Left renal pelvis (tissue), 4 donors: ENCODE data around the gene BLOC1S1. TPM values are rescaled to one million over a fixed set of nuclear protein-coding genes. Genes with fewer than 3 reads are reported as not detected.
A peak's percentile ranks its signal among the peaks of the same experiment; 100 is the strongest.

Experiments
- DNase-seq, 4 donors: peaks; one replicate each; pipeline ENCODE4 v3.0.0-alpha.2; 2013; ENCODE audit warnings: low read depth in 4 of 4, low spot score in 3 of 4
- polyA plus RNA-seq, 4 donors: library from polyadenylated mRNA; unstranded; fragments of 120-200 nt; gene quantifications; one replicate each; pipeline ENCODE4 v1.2.1, GENCODE V29; 2013; ENCODE audit not compliant: insufficient read length in 4 of 4

BLOC1S1 gene
- polyA plus RNA-seq, 4 donors = 79.4 to 122 (median 114) TPM

GRCh38 chr12:55724226-55724939 lies 8.5 kb downstream of the BLOC1S1 start:
- no peak for DNase-seq

- no peak for DNase-seq
Measured at GRCh38 chr12:55724940-55725309, 9.1 kb downstream of the BLOC1S1 start.

DNA sequence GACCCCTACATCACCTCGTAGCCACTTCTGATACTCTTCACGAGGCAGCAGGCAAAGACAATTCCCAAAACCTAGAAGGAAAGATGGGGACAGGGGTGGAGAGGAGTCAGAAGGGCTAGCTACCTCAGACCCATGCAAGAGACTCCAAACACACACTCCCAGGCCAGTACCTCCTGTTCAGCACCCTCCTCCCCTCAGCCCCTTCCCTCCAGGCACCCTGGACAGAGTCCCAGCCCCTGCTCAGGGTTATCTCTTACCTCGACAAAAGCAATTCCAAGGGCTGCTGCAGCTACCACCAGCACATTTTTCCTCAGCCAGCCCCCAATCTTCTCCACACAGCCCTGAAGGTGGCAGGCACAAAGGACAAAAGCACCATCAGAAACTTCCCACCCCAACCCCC lies 9.7 kb downstream of the BLOC1S1 start:
- no peak for DNase-seq

- DNase-seq = no peak
Measured at GRCh38 chr12:55726971-55727370, 11.1 kb downstream of the BLOC1S1 start.

- no peak for DNase-seq
Measured at GRCh38 chr12:55727643-55728185, 11.9 kb downstream of the BLOC1S1 start.

DNA sequence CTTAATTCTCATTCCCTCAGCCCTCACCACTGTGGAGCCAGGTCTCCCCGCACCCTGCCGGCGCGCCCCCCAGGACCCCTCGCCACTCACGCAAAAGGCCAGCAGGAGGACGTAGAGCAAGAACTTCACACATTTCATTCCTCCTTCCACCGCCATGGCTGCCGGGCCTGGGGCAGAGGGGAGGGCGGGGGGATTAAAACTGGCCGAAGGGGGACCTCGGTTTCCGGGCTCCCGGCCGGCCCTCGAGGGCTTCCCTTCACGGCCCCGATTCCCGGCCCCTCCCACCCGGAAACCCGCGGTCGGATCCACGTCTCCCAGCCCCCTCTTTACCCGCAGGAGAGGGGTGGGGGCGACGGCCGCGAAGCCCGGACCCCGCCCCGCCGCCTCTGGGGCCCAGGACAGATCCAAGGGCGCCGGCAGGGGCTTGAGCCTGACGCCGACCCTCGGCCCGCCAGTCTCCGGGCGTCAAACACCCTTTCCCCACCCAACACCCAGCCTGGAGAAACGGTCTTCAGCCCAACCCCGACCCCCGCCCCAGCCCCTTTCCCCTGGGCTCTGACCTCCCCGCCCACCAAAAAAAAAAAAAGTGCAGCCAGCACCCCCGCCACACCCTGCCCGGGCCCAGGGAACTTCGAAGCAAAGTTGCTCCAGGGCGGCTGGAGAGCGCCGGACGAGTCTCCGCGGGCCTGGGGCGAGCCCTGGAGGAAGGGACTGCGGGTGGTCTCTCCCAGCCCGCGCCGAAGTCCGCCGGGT lies 12.5 kb downstream of the BLOC1S1 start:
- no peak for DNase-seq

DNA sequence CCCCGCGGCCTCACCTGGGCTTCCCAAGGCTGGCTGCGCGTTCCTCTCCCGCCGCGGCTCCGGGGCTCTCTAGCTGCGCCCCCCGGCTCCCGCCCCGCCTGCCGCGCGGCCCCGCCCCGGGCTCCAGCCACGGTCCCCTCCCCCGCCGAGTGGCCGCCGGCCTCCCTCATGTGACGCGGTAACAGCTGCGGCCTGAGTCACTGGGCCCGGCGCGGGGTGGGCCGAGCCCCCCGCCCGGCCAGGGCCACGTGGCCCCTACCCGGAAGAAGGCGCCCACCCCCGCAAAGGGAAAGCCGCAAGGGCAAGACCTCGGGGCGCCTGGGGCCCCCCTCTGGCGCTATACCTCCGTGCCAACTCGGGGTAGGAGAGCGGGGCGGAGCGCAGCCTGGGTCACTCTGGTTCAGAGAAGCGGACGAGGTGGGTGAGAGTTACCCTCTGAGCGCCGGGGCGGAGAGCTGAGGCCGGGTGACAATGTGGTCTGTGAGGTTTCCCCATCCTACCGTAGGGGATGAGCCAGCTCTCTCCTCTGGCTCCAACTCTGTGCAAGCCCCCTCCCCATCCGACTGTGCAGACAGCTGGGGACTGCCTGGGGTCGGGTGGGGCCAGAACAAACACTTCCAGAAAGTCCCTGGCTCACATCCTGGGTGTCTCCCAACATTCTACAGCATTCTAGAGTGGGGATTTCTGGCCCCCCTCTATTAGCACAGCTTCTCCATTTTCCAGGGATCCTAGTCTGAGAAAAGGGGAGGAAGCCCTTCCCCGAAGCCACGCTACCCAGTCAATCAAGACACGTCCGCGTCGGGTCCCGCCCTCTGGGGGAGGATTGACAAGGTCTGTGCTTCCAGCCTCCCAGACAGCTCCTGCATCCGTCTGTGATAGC lies 13.3 kb downstream of the BLOC1S1 start, which contains the start of gene CD63:
Gene CD63 (minus strand): TSS at position 71 of the 880 bp plus-strand sequence. CDS start 668 bp downstream, outside the sequence.
- peak in 1 of 4 donors; percentile 79 for DNase-seq

GRCh38 chr12:55729819-55730818 lies 14.3 kb downstream of the BLOC1S1 start:
- no peak for DNase-seq

DNA sequence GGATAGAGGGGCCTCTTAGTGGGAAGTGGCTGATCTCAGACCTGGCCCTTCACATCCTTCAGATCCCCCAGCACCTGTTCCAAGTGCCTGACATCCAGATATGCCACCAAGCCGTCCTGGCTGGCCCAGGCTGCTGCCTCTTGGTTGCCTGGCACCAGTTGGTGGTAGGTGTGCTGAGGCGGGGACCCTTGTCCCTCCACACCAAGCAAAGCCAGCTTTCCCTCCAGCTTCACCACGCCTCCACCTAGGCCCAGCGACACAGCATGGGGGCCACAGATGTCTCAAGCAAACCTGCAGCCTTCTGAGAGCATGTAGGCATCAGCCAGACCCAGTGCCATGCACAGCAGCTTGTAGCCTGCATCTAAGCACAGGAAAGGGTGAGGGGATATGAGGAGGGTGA lies 16.4 kb downstream of the BLOC1S1 start:
- DNase-seq = no peak

GRCh38 chr12:55733021-55733555 lies 17.2 kb downstream of the BLOC1S1 start:
- DNase-seq = no peak

GRCh38 chr12:55733858-55734257 lies 18.0 kb downstream of the BLOC1S1 start:
- DNase-seq = no peak

- DNase-seq = no peak
Measured at GRCh38 chr12:55734595-55734994, 18.7 kb downstream of the BLOC1S1 start.

GRCh38 chr12:55736076-55736475 lies 20.2 kb downstream of the BLOC1S1 start:
- no peak for DNase-seq

- no peak for DNase-seq
Measured at GRCh38 chr12:55736780-55737580, 21.1 kb downstream of the BLOC1S1 start.

GRCh38 chr12:55737581-55738122 lies 21.8 kb downstream of the BLOC1S1 start:
- no peak for DNase-seq

DNA sequence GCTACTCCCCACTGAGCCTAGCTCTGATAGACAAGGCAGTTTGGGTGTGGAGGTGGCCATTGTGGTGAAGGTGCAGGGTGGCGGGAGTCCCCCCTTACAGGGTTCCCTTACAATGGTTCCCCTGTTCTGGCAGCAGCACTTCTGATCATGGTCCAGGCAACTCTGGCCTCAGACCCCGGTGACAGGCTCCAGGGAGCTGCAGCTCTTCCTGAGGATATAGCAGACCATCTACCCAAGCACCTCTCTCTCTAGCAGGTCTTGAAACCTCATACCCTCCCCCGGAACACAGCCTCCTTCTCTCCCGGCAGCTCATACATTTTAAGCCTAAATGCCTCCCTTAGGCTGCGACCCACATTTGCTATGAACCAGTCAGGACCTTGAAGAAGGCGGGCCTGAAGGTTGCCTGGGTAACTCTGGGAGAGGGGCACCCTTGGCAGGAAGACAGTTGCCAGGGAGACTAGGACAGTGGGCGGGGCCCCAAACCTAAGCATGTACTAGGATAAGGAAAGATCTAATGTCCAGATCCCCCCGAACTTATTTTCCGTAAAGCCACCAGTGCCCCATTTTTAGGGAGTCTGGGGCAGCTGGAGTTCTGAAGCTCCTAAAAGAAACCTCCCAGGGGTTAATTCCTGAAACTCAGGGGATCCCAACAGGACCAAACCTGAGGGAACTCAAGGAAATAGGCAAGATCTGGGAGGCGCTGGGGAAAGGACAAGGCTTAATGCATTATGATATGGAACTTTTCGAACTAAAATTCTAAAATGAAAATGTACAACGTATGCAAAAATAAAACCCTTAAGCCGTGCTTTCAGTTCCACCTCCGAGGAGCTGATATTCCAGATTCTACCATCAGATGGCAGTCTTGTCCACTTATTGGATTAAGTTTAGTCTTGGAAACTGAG lies 22.5 kb downstream of the BLOC1S1 start:
- DNase-seq = peak in 3 of 4 donors; percentile 80 to 87 (median 85)

GRCh38 chr12:55739025-55739378 lies 23.2 kb downstream of the BLOC1S1 start:
- no peak for DNase-seq
